ENCODE measurements around the gene KCND2.

Gene KCND2

GRCh38 chr7:120311028-120311788 is 38.2 kb downstream of the KCND2 start:
- DNase-seq (ENCODE audit: low read depth), result no peak

GRCh38 chr7:120320218-120320961 is 47.4 kb downstream of the KCND2 start:
- DNase-seq (ENCODE audit: low read depth), result no peak

GRCh38 chr7:120327054-120327453 is 54.1 kb downstream of the KCND2 start:
- no peak for DNase-seq (ENCODE audit: low read depth)

- no peak for DNase-seq (ENCODE audit: low read depth)
Observed at GRCh38 chr7:120332433-120332832, 59.5 kb downstream of the KCND2 start.

GRCh38 chr7:120334475-120334874 is 61.5 kb downstream of the KCND2 start:
- DNase-seq (ENCODE audit: low read depth), result no peak

GRCh38 chr7:120337308-120337907 is 64.4 kb downstream of the KCND2 start:
- DNase-seq (ENCODE audit: low read depth), result no peak

GRCh38 chr7:120344276-120344675 is 71.3 kb downstream of the KCND2 start:
- no peak for DNase-seq (ENCODE audit: low read depth)

GRCh38 chr7:120353171-120353570 is 80.2 kb downstream of the KCND2 start:
- no peak for DNase-seq (ENCODE audit: low read depth)

GRCh38 chr7:120360918-120361317 is 87.9 kb downstream of the KCND2 start:
- DNase-seq (ENCODE audit: low read depth), result no peak

GRCh38 chr7:120363414-120363813 is 90.4 kb downstream of the KCND2 start:
- no peak for DNase-seq (ENCODE audit: low read depth)

- no peak for DNase-seq (ENCODE audit: low read depth)
Observed at GRCh38 chr7:120370954-120371353, 98.0 kb downstream of the KCND2 start.

GRCh38 chr7:120373174-120373573 is 100.2 kb downstream of the KCND2 start:
- DNase-seq (ENCODE audit: low read depth), result no peak

- DNase-seq (ENCODE audit: low read depth), result no peak
Observed at GRCh38 chr7:120394595-120394994, 121.6 kb downstream of the KCND2 start.

- no peak for DNase-seq (ENCODE audit: low read depth)
Observed at GRCh38 chr7:120395526-120396019, 122.6 kb downstream of the KCND2 start.

GRCh38 chr7:120398284-120399000 is 125.5 kb downstream of the KCND2 start:
- no peak for DNase-seq (ENCODE audit: low read depth)

- no peak for DNase-seq (ENCODE audit: low read depth)
Observed at GRCh38 chr7:120400806-120401455, 128.0 kb downstream of the KCND2 start.

GRCh38 chr7:120402079-120402767 is 129.2 kb downstream of the KCND2 start:
- no peak for DNase-seq (ENCODE audit: low read depth)

GRCh38 chr7:120402801-120403200 is 129.8 kb downstream of the KCND2 start:
- no peak for DNase-seq (ENCODE audit: low read depth)

GRCh38 chr7:120404042-120404441 is 131.1 kb downstream of the KCND2 start:
- no peak for DNase-seq (ENCODE audit: low read depth)

- no peak for DNase-seq (ENCODE audit: low read depth)
Observed at GRCh38 chr7:120405652-120406051, 132.7 kb downstream of the KCND2 start.

GRCh38 chr7:120407010-120407409 is 134.0 kb downstream of the KCND2 start:
- no peak for DNase-seq (ENCODE audit: low read depth)

Data from T follicular helper cell (primary cell).